ENCODE measurements around the gene ARTN.
A peak's percentile ranks its signal among the peaks of the same experiment; 100 is the strongest.

Gene ARTN

GRCh38 chr1:43930168-43930948 is 3.2 kb upstream of the ARTN start:
- no peak for DNase-seq

- no peak for DNase-seq
Measured at GRCh38 chr1:43930949-43931275, 2.7 kb upstream of the ARTN start.

- DNase-seq: no peak
Measured at GRCh38 chr1:43931711-43932660, 1.6 kb upstream of the ARTN start.

GRCh38 chr1:43932786-43933385 is 715 bp upstream of the ARTN start:
- no peak for DNase-seq

GRCh38 chr1:43934101-43934985 is 742 bp downstream of the ARTN start:
- DNase-seq: peak; percentile 24 to 58

- DNase-seq: no peak
Measured at GRCh38 chr1:43934986-43935324, 1.4 kb downstream of the ARTN start.

- no peak for DNase-seq
Measured at GRCh38 chr1:43935711-43936427, 2.3 kb downstream of the ARTN start.

- DNase-seq: no peak
Measured at GRCh38 chr1:43936431-43937151, 3.0 kb downstream of the ARTN start.

GRCh38 chr1:43937179-43937865 is 3.7 kb downstream of the ARTN start:
- DNase-seq: no peak

- no peak for DNase-seq
Measured at GRCh38 chr1:43938383-43938782, 4.8 kb downstream of the ARTN start.

GRCh38 chr1:43938892-43939587 is 5.4 kb downstream of the ARTN start:
- DNase-seq: no peak

GRCh38 chr1:43942411-43942810 is 8.8 kb downstream of the ARTN start:
- DNase-seq: no peak

- no peak for DNase-seq
Measured at GRCh38 chr1:43944860-43945259, 11.3 kb downstream of the ARTN start.

- no peak for DNase-seq
Measured at GRCh38 chr1:43945674-43946235, 12.2 kb downstream of the ARTN start.

GRCh38 chr1:43946236-43947060 is 12.8 kb downstream of the ARTN start, which contains the start of gene IPO13:
IPO13 (plus strand) TSS chr1:43946950; CDS start chr1:43947601, 651 bp downstream.
- DNase-seq: peak; percentile 94 to 95

- DNase-seq: no peak
Measured at GRCh38 chr1:43947061-43947873, 13.7 kb downstream of the ARTN start.

GRCh38 chr1:43947874-43948437 is 14.4 kb downstream of the ARTN start:
- no peak for DNase-seq
